IPS-NIHi7 (cell line): Measurements from ENCODE around the gene EFNA2.
A peak's percentile ranks its signal among the peaks of the same experiment; 100 is the strongest.
"Not testable (repeated sequence)": the region's sequence is repeated elsewhere in the genome, so short reads cannot be mapped to it uniquely, and the experiment has no call there.

Experiments used
- DNase-seq: peaks from one replicate; pipeline ENCODE4 v3.0.0; 2012; ENCODE audit warnings: mixed read lengths; ENCODE audit errors: extremely low spot score

Gene EFNA2

DNA sequence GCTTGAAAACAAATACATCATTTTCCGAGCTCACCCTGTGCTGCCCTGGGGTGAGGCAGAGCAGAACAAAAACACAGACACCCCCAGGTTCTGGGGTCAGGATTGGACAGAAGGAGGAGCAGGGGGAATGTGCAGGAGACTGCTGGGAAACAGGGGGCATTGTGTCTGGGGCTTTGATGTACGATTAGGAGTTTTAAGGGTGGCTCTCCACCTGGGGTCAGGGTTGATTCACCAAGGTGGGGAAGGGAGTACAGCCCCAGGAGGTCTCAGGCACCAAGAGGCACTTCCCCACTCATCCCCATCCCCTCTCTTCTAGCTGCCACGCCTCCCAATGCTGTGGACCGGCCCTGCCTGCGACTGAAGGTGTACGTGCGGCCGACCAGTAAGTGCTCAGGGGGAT is 12.6 kb downstream of the EFNA2 start:
- DNase-seq, result no peak

DNA sequence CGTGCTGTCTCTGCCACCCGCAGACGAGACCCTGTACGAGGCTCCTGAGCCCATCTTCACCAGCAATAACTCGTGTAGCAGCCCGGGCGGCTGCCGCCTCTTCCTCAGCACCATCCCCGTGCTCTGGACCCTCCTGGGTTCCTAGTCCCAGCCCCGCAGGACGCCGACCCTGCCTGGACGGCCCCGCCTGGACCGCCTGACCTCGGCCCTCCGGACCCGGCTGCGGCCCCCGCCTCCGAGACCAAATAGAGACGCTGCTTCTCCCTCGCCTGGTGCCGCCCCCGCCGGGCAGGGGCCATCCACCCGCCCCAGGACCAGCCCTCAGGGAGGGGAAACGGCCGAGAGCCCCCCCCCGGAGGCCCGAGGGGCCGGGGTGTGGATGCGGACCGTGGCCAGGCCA is 14.1 kb downstream of the EFNA2 start:
- no peak for DNase-seq

DNA sequence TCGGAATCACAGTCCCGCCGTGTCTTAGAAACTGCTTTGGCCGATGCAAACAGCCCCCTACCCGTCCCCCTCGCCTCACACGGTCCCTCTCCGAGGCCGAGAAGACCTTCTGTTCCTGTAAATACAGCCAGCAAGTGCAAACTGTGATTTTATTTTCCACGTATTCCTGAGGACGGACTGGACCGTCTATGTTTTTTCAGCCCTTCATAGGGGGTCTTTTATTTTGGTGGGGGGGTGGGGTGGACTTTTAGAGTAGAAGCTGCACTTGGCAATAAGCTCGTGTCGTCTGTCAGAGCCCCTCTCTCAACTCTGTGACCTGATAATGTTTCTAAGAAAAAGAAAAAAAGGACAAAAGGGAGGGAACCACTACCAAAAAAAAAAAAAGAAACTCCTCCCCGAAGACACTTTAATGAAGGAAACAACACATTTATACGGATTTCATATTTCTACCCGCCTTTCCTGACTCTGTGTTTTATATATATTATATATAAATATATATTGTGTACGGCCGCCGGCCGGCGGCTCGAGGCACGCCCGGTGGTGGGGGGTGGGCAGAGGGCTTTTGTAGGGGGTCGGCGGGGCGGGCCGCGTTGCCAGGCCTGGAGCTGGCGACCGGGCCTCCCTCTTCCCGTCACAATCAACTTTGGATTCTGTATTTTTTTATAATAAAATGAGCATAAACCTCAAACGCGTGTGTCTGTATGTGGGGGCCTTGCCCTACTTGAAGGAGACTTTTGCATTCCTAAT is 15.2 kb downstream of the EFNA2 start:
- DNase-seq, result no peak

DNA sequence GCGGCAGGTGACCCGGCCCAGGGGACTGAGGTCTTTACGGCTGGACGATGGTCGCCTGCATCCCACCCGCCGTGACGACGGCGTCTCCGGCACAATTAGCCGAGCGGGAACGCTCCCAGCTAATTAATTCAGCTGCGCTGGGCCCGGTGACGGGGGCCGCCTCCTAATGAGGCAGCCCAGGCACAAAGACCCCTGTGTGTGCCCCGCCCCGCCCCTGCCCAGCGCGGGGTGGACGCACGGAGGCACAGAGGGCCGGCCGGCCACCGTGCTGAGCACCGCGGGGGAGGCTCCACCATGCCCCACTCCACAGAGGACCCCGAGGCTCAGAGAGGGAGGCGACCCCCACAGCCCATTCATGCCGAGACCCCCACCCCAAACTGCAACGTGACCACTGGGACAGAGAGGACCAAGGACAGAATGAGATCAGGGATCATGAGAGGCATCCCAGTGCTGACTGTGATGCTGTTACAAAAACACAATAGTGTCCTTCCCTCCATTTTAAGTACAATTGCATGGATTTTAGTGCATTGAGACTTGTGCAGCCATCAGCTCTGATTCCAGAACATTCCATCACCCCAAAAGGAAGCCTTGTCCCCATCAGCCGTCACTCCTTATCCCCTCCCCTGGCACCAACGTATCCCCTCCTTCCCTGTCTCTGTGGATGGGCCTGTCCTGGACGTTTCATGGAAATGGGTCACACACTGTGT is 17.0 kb downstream of the EFNA2 start:
- no peak for DNase-seq

DNA sequence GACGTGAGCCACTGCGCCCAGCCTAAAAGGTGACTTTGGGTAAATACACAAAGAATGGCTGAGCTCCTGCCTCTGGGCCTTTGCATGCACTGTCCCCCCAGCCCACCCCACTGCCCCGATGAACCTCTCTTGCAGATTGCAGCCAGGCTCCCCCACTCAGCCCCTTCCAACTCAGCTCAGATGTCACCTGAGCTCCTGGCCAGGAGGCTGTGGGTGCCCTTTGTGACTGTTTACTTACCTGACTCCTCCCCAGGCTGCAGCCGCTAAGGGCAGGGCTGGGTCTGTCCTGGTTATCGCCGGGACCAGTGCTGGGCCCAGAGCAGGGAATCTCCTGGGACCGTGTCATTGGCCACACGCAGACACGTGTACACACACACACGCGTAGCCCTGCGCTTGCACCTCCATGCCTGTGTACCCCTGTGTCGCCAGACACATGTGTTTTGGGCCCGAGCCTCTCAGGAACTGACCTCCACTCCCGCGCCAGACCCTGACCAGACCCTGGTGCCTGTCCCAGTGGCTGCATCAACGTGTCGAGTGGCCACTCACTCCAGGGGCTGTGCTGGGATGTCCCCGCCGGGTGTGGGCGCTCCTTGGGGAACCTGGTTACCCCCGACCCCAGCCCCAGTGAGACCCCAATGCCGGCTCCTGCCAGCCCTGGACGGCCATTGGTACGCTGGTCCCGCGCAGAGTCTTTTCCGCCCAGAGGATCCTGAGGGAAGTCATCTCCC is 18.7 kb downstream of the EFNA2 start:
- no peak for DNase-seq

DNA sequence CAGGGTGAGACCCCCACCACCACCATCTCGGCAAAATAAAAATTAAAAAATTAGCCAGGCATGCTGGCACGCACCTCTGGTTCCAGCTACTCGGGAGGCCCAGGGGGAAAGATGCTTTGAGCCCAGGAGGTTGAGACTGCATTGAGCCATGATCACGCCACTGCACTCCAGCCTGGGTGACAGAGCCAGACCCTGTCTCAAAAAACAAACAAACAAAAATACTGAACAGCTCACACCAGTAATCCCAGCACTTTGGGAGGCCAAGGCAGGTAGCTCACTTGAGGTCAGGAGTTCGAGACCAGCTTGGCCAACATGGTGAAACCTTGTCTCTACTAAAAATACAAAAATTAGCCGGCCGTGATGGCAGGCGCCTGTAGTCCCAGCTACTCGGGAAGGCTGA is 19.7 kb downstream of the EFNA2 start:
- DNase-seq, result not testable (repeated sequence)

DNA sequence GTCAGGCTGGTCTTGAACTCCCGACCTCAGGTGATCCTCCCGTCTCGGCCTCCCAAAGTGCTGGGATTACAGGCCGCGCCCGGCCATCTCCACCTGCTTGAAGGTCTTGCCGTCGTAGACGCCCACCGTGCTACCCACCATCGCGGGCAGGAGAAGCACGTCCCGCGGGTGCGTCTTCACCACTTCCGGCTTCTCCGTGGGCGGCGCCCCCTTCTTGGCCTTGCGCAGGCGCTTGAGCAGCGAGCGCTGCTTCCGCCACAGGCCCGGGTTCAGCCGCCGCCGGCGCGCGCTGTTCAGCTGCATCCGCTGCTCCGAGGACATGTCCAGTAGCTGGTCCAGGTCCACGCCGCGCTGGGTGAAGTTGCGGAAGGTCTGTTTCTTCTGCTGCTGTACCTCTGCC is 21.6 kb downstream of the EFNA2 start:
- no peak for DNase-seq

DNA sequence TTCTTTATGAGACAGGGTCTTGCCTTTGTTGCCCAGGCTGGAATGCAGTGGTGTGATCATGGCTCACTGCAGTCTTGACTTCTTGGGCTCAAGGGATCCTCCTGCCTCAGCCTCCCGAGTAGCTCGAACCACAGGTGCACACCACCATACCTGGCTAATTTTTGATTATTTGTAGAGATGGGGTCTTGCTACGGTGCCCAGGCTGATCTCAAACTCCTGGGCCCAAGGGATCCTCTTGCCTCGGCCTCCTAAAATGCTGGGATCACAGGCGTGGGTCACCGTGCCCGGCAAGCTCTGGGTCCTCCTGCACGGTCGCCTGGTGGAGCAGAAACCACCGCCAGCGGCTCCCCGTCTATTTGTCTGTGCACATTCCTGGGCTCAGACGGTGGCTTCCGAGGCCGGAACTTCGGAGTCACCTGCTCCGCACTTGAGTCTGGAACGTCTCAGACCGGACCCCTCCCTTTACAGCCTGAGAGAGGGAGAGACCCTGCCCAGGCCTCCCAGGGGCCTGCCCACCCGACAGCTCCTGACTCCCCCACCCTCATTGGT is 22.2 kb downstream of the EFNA2 start:
- no peak for DNase-seq

DNA sequence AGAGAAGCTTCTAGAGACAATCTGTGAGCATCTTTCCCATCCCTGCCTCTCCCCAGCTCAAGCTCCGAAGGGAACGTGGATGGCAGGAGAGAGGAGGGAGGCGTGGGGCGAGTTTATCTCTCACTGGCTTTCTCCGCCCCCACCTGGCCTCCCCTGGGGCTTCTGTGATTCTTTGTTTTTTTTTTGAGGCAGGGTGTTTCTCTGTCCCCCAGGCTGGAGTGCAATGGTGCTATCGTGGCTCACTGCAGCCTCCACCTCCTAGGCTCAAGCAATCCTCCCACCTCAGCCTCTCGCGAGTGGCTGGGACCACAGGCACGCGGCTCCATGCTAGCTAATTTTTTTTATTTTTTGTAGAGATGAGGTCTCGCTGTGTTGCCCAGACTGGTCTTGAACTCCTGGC is 23.0 kb downstream of the EFNA2 start:
- no peak for DNase-seq

DNA sequence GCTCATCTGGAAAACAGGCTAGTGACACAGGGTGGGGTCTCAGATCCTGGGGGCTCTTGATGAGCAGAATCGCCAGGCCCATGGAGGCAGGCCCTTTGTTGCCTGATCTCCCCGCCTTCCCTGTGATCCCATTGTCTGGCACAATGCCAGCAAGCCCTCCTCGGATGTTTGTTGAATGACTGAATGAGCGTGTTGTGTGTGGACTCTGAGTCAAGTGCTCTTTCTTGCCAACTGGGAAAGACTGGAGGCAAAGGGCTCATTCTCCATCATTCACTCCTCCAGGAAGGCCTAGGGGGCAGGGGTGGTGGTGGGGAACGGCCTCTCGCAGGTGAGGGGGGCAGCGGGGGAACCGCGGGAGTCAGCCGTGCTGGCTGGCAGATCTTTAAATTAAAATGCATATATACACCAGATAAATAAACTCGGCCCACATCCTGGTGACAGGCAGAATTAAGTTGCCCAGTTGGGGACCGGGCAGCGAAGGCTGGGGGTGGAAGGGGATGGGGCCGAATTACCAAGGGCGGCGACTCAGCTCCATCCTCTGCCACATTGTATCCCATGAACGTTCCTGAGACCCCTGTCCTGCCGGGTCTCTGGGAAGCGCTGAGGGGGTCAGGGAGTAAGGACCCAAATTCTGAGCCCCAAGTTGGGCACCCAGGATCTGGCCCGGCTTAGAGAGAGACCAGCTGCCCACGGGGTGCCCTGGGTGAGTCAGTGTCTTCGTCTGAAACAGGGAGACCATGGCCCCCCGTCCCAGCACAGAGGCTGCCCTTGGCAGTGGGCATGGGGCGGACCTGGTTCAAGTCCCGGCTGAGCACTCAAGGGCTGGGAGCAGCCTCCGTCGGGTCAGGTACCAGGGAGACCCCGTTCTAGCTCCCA is 24.5 kb downstream of the EFNA2 start:
- DNase-seq, result no peak

DNA sequence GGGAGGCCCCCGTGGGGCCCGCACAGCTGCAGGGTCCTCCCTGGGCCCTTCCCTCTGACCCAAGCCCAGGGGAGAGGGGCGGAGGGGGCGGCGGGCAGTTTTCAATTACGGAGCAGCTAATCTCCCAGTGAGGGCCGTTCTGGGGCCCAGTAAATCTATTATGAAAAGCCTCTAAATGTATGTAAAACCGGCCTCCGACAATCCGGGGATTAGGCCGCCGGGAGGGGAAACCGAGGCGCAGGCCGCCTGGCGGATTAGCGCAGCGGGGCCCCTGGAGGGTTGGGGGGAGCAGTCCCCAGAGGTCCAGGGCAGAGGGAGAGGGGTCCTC is 25.1 kb downstream of the EFNA2 start:
- DNase-seq, result no peak

DNA sequence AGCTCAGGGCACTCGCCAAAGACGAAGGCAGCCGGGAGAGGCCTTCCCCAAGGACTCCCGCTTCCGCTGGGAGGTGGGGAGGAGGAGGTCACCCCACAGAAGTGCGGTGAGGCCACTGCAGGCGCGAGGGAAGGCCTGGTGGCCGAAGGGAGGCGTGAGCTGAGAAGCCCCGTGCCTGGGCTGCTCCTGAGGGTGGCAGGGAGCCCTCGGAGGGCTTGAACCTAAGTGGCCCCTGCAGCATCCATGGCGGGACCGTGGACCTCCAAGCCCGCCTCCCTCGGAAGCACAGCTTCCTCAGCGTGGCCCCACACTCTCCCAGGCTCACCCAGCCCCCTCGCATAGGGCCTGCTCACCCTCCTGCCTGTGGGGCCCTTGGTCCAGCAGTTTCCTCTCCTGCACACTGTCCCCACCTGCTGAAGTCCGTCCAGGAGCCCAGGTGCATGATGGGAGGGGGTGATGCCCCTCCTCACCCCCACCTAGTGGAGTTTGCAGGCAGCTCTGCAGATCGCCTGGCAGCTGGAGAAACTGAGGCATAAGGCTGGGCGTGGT is 25.9 kb downstream of the EFNA2 start:
- DNase-seq, result no peak

DNA sequence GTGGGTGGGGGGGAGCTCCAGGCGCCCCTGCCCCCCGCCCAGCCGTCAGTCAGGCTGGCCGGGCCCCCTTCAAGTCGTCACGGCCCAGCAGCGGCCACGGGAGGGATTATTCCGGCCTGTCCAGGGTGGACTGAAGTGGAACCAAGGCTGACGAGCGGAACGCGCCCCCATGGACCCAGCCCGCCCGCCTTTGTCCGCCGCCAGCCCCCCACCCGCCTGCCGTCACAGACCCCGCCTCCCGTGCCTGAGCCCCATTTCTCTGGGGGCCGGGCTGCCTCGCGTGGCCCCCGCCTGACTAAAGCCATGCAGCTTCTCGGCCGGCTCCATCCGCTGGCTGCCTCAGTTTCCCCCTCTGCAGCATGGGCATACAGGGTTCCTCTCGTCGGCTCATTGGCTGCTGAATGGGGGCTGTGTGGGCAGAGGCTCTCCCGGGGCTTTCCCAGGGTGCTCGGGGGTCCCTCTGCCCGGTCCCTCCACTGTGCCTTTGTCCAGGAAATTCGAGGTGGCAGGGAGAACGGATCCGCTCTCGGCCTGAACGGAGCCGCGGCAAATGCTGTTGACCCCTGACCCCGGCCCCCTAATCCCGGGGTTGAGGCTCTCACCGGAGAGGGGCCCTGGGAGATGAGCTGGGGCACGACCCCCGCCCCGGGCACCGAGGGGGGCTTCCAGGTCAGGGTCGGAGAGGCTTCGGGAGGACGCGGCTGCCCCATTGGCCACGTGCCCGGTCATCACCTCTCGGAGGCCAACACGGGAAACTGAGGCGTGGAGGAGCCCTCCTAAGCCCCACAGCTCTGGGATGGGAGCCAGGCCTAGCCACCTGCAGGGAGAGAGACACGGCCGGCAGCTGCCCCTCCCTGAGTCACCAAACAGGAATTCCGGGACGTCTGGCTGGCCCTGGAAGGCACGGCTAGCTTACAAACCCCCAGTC is 27.4 kb downstream of the EFNA2 start:
- DNase-seq, result peak; percentile 78

DNA sequence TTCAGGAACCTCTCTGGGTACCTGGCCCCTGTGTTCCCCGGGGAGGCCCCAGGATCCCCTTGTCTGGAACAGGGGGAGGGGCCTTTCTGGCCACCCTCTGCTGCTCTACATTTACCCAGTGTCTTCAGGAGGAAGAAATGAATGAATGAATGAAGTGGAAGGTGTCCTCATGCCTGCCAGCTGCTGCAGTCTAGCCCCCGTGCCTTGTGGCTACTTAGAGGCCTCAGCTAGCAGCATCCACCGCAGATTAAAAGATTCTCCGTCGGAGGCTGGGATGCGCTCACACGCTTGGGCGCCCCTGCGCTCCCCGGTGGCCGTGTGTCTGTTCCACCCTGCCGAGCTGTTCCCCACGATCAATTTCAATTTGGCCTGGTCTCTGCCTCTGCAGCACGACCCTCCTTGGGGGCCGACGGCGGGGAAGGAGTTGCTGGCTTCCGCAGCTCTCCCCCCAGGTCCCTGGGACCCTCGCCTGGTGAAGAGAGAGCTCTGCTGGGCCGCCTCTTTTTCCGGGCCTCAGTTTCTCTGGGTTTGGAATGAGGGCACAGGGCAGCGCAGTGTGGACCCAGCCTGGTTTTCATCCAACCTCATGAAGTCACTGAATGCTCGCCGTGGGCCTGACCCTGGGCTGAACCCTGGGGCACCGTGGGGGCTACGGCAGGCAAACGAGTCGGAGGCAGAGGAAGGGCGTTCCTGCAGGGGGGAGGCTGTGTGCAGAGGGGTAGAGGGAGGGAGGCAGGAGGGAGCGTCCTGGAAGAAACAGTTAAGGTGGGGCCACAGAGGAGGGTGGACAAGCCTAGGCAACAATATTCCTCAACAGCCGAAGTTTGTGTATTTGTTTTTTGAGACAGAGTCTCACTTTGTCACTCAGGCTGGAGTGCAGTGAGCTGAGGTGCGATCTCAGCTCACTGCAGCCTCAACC is 28.3 kb downstream of the EFNA2 start:
- DNase-seq, result no peak

DNA sequence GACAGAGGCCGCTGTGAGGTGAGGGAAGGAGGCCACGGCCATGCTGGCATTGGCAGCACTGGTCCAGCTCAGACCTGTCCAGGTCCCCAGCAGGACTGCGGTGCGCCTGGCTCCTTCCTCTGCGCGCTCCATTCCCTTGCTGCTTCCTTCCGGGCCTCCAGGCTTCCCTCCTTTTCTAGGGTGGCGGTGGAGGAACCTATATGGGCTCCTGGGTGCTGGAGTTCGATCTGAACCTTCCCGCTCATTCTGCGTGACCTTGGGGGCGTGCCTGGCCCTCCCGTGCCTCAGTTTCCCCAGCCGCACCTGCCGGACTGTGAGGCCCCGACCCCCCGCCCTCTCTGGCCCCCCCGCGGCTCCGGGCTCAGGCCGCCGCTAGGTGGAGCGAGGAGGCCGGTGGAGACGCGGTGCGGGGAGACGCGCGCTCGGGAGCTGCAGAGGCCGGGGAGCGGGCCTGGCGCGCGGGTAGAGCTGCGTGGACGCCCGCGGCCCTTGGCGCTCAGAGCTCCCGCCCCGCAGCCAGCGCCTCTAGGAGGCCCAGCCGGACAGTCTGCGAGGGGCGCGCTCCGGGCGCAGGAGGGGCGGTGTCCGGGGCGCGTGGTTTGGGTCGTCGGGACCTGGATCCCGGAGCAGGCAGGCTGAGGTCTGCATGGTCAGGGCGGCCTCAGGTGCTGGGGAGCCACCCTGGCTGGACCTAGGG is 29.9 kb downstream of the EFNA2 start:
- peak; percentile 84 for DNase-seq

DNA sequence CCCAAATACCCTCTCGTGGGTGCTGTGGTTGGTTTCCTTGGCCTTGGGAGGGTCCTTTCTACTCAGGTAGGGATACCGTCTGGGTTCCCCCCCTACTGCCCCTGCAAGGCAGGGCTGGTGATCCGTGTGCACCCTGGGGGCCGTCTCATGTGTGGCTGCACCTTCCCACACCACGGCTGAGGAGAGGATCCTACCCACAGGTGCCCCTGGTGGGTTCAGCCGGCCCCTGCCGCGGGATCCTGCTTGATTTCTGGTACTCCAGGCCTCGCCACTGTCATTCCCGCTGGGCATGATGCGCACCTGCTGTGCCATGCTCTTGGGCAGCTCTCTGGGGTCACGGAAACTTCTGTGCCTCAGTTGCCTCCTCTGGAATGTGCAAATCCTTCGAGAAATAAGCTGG is 30.8 kb downstream of the EFNA2 start:
- no peak for DNase-seq

DNA sequence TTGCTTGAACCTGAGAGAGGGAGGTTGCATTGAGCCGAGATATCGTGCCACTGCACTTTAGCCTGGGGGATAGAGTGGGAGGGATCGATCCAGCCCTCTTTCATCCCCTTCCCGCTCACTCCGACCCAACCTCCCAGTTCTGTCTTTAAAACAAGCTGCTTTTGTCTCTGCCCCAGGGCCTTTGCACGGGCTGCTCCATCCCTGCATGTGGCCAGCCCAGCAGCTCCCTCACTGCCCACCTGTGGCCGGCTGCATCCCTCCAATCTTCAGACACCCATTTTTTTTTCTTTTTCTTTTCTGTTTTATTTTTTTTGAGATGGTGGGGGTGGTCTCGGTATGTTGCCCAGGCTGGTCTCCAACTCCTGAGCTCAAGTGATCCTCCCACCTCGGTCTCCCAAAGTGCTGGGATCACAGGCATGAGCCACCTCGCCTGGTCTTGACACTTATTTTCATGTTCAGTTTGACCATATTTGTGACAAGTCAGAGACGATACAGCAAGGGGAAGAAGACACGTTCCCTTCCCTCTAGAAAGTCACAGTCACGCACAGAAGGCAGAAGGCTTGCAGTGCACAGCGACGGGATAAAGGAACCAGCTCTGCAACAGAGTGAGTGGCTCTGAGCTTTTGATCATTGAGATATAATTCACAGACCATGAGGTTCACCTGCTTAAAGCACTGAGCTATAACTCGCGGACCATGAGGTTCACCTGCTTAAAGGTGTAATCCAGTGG is 31.8 kb downstream of the EFNA2 start:
- DNase-seq, result no peak
